BJ (cell line): ENCODE measurements around the gene SMPX. TPM values are rescaled to one million over a fixed set of nuclear protein-coding genes. Genes with fewer than 3 reads are reported as not detected.

Source experiments
- CTCF ChIA-PET: fragments of 350-600 bp; formaldehyde crosslinking; extraction: SDS; loops from one replicate; lab custom pipeline; 2021; ENCODE audit warnings: antibody characterized with exemption, inconsistent platforms; lab: Yijun Ruan, JAX
- POLR2A ChIA-PET: fragments of 300-600 bp; sonication (Branson Sonifier 250); formaldehyde crosslinking; extraction: SDS; loops from one replicate; lab custom pipeline; 2021; ENCODE audit warnings: antibody characterized with exemption; lab: Charles Lee
- DNase-seq: peaks from one replicate; pipeline ENCODE4 v3.0.0-alpha.2; 2011; ENCODE audit warnings: low read depth
- H3K27me3 ChIP-seq: 2 replicates; pipeline ENCODE4 v1.6.0; 2011; ENCODE audit warnings: low read length; ENCODE audit not compliant: control insufficient read depth, insufficient read depth
- H3K36me3 ChIP-seq: 2 replicates; pipeline ENCODE4 v1.5.1; 2011; ENCODE audit warnings: low read length; ENCODE audit not compliant: control insufficient read depth, insufficient read depth
- H3K4me3 ChIP-seq: 2 replicates; pipeline ENCODE4 v1.5.1; 2011; ENCODE audit warnings: low read depth, mild to moderate bottlenecking, control low read depth, low read length
- CTCF ChIP-seq: IDR thresholded peaks from 2 replicates; pipeline ENCODE4 v1.5.1; 2011; ENCODE audit warnings: low read depth, mild to moderate bottlenecking, control low read depth, inconsistent platforms, low read length, moderate library complexity; ENCODE audit not compliant: insufficient read depth
- polyA plus RNA-seq: library from polyadenylated mRNA; depleted of rRNA; stranded (reverse); fragments of >200 nt; gene quantifications from 2 replicates; pipeline ENCODE4 v1.2.3, GENCODE V29; 2011

SMPX gene
- polyA plus RNA-seq, 1 experiment, result not detected

- no peaks in the 10 kb centered on the region for H3K36me3 ChIP-seq
- TF ChIP-seq CTCF, result no peak
- no peaks in the 10 kb centered on the region for H3K27me3 ChIP-seq
- DNase-seq, result no peak
- H3K4me3 ChIP-seq, result no peak overlapping the region
- ChIA-PET CTCF (no interaction called here), POLR2A (no interaction called here)
These were observed 39.3 kb downstream of the SMPX start for GRCh38 chrX:21718575-21718974.

DNA sequence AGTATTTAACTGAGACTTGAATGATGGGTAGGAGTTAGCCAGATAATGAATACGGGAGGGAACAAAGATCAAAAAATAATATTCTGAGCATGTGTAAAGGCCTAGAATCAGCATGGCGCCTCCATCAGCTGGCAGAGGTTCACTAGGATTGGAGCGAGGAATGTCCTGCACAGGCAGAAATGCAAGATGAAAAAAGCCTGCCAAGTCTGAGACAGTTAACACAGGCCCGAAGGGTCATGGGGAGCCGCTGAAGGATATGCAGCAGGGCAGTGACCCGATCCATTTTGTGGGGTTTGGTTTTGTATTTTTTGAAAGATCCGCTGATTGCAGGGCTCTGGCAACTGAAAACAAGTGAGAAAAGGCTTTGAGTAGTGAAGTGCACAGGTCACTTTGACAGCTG is 40.1 kb downstream of the SMPX start:
- H3K36me3 ChIP-seq, result no peaks in the 10 kb centered on the region
- no peaks in the 10 kb centered on the region for H3K27me3 ChIP-seq
- no peak for DNase-seq
- ChIA-PET POLR2A (no interaction called here), CTCF (no interaction called here)
- H3K4me3 ChIP-seq, result no peak overlapping the region
- TF ChIP-seq CTCF, result no peak

- ChIA-PET POLR2A (no interaction called here), CTCF (no interaction called here)
- H3K4me3 ChIP-seq, result no peak overlapping the region
- TF ChIP-seq CTCF, result no peak
- no peaks in the 10 kb centered on the region for H3K36me3 ChIP-seq
- DNase-seq, result no peak
- H3K27me3 ChIP-seq, result no peaks in the 10 kb centered on the region
These were observed 42.1 kb downstream of the SMPX start for GRCh38 chrX:21715825-21716224.

DNA sequence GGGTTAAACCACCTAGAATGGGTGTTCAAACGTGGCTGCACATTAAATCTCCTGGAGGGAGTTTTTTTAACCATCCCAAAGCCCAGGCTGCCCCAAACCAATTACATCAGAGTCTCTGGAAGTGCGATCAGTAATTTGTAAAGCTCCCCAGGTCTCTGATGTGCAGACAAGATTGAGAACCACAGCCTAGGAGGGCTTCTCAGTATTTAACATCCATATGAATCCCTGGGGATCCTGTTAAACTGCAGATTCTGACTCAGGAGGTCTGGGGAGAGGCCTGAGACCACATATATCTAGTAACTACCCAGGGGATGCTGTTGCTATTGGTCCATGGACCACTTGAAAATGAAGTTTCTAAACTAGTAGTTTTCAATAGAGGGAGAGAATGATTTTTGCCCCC is 42.6 kb downstream of the SMPX start:
- no peak overlapping the region for H3K4me3 ChIP-seq
- ChIA-PET POLR2A (no interaction called here), CTCF (no interaction called here)

DNA sequence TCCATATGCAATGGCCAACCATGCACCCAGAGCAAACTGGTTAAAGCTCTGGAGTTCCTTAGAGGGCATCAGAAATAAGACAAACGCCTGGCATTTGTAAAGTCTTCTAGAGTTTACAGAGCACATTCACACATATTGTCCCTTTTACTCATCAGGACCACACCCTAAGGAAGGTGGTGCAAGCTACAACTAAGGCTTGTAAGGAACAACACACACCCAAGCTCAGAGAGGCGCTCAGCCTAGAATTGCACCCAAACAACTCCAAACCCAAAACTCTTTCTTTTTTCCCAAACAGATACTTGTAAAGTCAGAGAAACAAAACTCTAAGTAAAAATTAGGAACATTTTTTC is 46.1 kb downstream of the SMPX start:
- ChIA-PET POLR2A (no interaction called here), CTCF (interaction anchor here (1.0 kb wide), 1 partner anchor 295 kb away, joined by 3 read pairs; no protein-coding TSS in a partner anchor)
- no peak for DNase-seq
- Histone ChIP-seq H3K27me3 (no peaks in the 10 kb centered on the region), H3K36me3 (no peaks in the 10 kb centered on the region), H3K4me3 (no peak overlapping the region)
- no peak for TF ChIP-seq CTCF

More for the DNA sequence above, 42.6 kb downstream of the SMPX start:
- TF ChIP-seq CTCF, result no peak
- Histone ChIP-seq H3K36me3 (no peaks in the 10 kb centered on the region), H3K27me3 (no peaks in the 10 kb centered on the region)
- no peak for DNase-seq
